ENCODE measurements around the gene SMYD4. TPM values are rescaled to one million over a fixed set of nuclear protein-coding genes. Genes with fewer than 3 reads are reported as not detected.
"Not testable (repeated sequence)": the region's sequence is repeated elsewhere in the genome, so short reads cannot be mapped to it uniquely, and the experiment has no call there.

Gene SMYD4
- total RNA-seq, 2 experiments from 2014 or later: 40.3 to 41.7 TPM

GRCh38 chr17:1829216-1829591 is 498 bp downstream of the SMYD4 start:
- H3K27ac Mint-ChIP-seq: peak overlapping the region; percentile 91
- DNase-seq (peak; percentile 25), ATAC-seq (peak; percentile 12)
- POLR2A ChIA-PET: interaction anchor here (0.6 to 2.4 kb wide), 14 partner anchors 10 to 507 kb away, joined by 3 to 16 read pairs (median 3); partner anchors contain the start of genes CRK, INPP5K, TSR1 and WDR81
- H3K4me3 Mint-ChIP-seq: peak overlapping the region; percentile 91
- H3K9me3 Mint-ChIP-seq (ENCODE audit: insufficient read depth): no peaks in the 10 kb centered on the region
- H3K27me3 Mint-ChIP-seq (ENCODE audit: low read depth): no peaks in the 10 kb centered on the region
- H3K36me3 Mint-ChIP-seq (ENCODE audit: low read depth): peaks cover 54% of the 10 kb centered on the region
- H3K4me1 Mint-ChIP-seq (ENCODE audit: low read depth): peaks cover 67% of the 10 kb centered on the region
- CTCF ChIA-PET: interaction anchor here (0.7 to 2.5 kb wide), 3 partner anchors 35 to 113 kb away, joined by 3 to 17 read pairs (median 3); no protein-coding TSS in a partner anchor

- peaks cover 42% of the 10 kb centered on the region for H3K36me3 Mint-ChIP-seq (ENCODE audit: low read depth)
- ChIA-PET CTCF (no interaction called here), POLR2A (no interaction called here)
- H3K9me3 Mint-ChIP-seq (ENCODE audit: insufficient read depth): no peaks in the 10 kb centered on the region
- H3K27ac Mint-ChIP-seq: peak overlapping the region; percentile 12
- H3K4me1 Mint-ChIP-seq (ENCODE audit: low read depth): peaks cover 23% of the 10 kb centered on the region
- DNase-seq: no peak
- ATAC-seq: no peak
- no peaks in the 10 kb centered on the region for H3K27me3 Mint-ChIP-seq (ENCODE audit: low read depth)
- no peak overlapping the region for H3K4me3 Mint-ChIP-seq
Measured at GRCh38 chr17:1820528-1821252, 9.0 kb downstream of the SMYD4 start.

DNA sequence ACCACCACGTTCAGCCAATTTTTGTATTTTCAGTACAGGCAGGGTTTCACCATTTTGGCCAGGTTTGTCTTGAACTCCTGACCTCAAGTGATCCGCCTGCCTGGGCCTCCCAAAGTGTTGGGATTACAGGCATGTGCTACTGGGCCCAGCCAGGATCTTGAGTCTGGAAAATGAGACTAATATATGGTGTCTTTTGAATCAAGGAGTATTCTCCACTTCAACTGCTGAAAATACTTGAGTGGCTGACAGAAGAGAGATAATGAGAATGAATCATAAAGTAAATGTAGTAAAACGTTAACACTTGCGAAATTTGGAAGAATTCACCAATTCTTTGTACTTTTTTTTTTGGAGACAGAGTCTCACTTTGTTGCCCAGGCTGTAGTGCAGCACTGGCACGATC is 16.6 kb downstream of the SMYD4 start:
- Mint-ChIP-seq H3K36me3 (ENCODE audit: low read depth) (peaks cover 26% of the 10 kb centered on the region), H3K27ac (no peak overlapping the region), H3K4me1 (ENCODE audit: low read depth) (no peaks in the 10 kb centered on the region), H3K9me3 (ENCODE audit: insufficient read depth) (no peaks in the 10 kb centered on the region), H3K4me3 (no peak overlapping the region), H3K27me3 (ENCODE audit: low read depth) (no peaks in the 10 kb centered on the region)
- CTCF ChIA-PET: interaction anchor here (1.0 to 1.2 kb wide), 2 partner anchors 52 to 91 kb away, joined by 3 to 4 read pairs; no protein-coding TSS in a partner anchor
- POLR2A ChIA-PET: no interaction called here
- ATAC-seq (no peak), DNase-seq (no peak)

DNA sequence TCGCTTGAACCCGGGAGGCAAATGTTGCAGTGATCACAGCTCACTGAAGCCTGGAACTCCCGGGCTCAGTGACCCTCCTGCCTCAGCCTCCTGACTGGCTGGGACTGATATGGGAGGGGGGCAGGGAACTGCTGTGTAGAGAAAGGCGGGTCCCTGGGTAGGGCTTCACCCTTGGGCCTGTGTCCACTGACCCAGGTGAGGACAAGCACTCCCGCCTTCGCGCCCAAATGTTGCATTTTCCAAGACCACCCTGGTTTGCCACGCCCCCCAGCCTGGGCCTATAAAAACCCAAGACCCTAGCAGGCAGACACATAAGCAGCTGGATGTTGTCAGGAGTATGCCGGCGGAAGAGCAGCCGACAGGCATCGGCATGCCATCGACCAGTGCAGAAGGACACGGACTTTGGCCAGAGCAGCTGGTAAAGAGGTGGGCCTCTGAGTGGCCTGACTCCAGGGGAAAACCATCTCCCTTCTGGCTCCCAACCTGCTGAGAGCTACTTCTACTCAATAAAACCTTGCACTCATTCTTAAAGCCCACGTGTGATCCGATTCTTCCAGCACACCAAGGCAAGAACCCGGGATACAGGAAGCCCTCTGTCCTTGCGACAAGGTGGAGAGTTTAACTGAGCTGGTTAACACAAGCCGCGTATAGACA is 19.1 kb downstream of the SMYD4 start:
- no peak overlapping the region for H3K4me3 Mint-ChIP-seq
- peaks cover 31% of the 10 kb centered on the region for H3K36me3 Mint-ChIP-seq (ENCODE audit: low read depth)
- no peak for DNase-seq
- ATAC-seq: no peak
- no peaks in the 10 kb centered on the region for H3K9me3 Mint-ChIP-seq (ENCODE audit: insufficient read depth)
- no peaks in the 10 kb centered on the region for H3K27me3 Mint-ChIP-seq (ENCODE audit: low read depth)
- H3K4me1 Mint-ChIP-seq (ENCODE audit: low read depth): no peaks in the 10 kb centered on the region
- CTCF ChIA-PET: interaction anchor here (0.6 kb wide), 1 partner anchor 13 kb away, joined by 3 read pairs; no protein-coding TSS in a partner anchor
- POLR2A ChIA-PET: no interaction called here
- H3K27ac Mint-ChIP-seq: no peak overlapping the region

DNA sequence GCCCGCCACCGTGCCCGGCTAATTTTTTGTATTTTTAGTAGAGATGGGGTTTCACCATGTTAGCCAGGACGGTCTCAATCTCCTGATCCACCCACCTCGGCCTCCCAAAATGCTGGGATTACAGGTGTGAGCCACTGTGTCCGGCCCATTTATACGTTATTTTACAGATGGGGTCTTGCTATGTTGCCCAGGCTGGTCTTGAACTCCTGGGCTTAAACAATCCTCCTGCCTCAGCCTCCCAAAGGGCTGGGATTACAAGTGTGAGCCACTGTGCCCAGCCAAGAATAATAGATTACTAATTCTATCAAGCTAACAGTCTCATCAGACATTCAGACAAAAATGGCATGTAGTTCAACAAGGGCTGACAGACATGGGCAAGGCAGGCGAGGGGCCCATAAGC is 19.9 kb downstream of the SMYD4 start:
- H3K27me3 Mint-ChIP-seq (ENCODE audit: low read depth); H3K27ac Mint-ChIP-seq; POLR2A ChIA-PET; H3K4me3 Mint-ChIP-seq; H3K9me3 Mint-ChIP-seq (ENCODE audit: insufficient read depth); ATAC-seq; DNase-seq; H3K4me1 Mint-ChIP-seq (ENCODE audit: low read depth): not testable (repeated sequence)
- H3K36me3 Mint-ChIP-seq (ENCODE audit: low read depth): peaks cover 31% of the 10 kb centered on the region
- CTCF ChIA-PET: interaction anchor here (1.0 kb wide), 1 partner anchor 141 kb away, joined by 3 read pairs; no protein-coding TSS in a partner anchor

DNA sequence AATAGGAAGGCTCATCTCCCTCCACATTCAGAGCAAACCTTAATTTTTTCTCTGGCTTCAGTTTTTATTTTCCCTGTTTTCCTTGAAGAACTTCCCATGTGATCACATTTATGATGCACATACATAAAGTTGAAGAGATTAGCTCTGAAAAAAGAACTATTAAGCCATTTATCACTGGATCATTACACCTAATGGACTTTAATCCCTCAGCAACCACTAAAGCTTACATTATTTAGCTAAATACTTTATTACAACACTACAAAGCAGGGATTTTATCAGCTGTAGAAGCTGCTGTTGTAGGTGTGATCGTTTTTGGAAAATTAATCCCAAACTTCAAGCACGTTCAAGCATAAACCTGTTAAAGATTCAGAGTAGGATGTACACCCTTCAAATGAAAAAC is 21.1 kb downstream of the SMYD4 start:
- no peaks in the 10 kb centered on the region for H3K9me3 Mint-ChIP-seq (ENCODE audit: insufficient read depth)
- H3K4me3 Mint-ChIP-seq: no peak overlapping the region
- ChIA-PET POLR2A (interaction anchor here (0.6 kb wide), 1 partner anchor 197 kb away, joined by 3 read pairs; no protein-coding TSS in a partner anchor), CTCF (no interaction called here)
- H3K27ac Mint-ChIP-seq: no peak overlapping the region
- peaks cover 36% of the 10 kb centered on the region for H3K36me3 Mint-ChIP-seq (ENCODE audit: low read depth)
- no peak for DNase-seq
- H3K4me1 Mint-ChIP-seq (ENCODE audit: low read depth): no peaks in the 10 kb centered on the region
- no peaks in the 10 kb centered on the region for H3K27me3 Mint-ChIP-seq (ENCODE audit: low read depth)
- no peak for ATAC-seq

DNA sequence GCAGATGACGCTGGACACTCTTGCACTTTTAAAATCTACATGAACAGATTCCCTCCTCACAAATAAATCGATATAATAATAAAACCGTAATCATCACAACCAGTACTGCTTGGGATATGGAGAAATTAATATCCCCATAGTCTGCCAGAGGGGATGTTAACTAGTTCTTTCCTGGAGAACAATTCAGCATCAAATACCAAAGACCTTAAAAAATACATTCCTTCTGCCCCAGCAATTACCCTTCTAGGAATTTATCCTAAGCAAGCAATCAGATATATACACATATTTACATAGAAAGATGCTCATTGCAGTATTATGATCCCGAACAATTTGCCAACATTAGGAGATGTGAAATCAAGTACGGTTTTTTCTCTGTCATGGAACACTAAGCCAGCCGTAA is 21.8 kb downstream of the SMYD4 start:
- DNase-seq (no peak), ATAC-seq (no peak)
- ChIA-PET POLR2A (no interaction called here), CTCF (no interaction called here)
- Mint-ChIP-seq H3K9me3 (ENCODE audit: insufficient read depth) (no peaks in the 10 kb centered on the region), H3K36me3 (ENCODE audit: low read depth) (peaks cover 40% of the 10 kb centered on the region), H3K27ac (no peak overlapping the region), H3K4me3 (no peak overlapping the region), H3K4me1 (ENCODE audit: low read depth) (no peaks in the 10 kb centered on the region), H3K27me3 (ENCODE audit: low read depth) (no peaks in the 10 kb centered on the region)

GRCh38 chr17:1803280-1803679 is 26.4 kb downstream of the SMYD4 start:
- Mint-ChIP-seq H3K9me3 (ENCODE audit: insufficient read depth) (no peaks in the 10 kb centered on the region), H3K4me3 (no peak overlapping the region), H3K27ac (no peak overlapping the region), H3K27me3 (ENCODE audit: low read depth) (no peaks in the 10 kb centered on the region), H3K4me1 (ENCODE audit: low read depth) (no peaks in the 10 kb centered on the region), H3K36me3 (ENCODE audit: low read depth) (peaks cover 44% of the 10 kb centered on the region)
- DNase-seq: no peak
- no peak for ATAC-seq
- ChIA-PET CTCF (interaction anchor here (0.7 to 0.9 kb wide), 2 partner anchors 19 to 82 kb away, joined by 3 read pairs; no protein-coding TSS in a partner anchor), POLR2A (interaction anchor here (0.7 kb wide), 1 partner anchor 10 kb away, joined by 3 read pairs; no protein-coding TSS in a partner anchor)

DNA sequence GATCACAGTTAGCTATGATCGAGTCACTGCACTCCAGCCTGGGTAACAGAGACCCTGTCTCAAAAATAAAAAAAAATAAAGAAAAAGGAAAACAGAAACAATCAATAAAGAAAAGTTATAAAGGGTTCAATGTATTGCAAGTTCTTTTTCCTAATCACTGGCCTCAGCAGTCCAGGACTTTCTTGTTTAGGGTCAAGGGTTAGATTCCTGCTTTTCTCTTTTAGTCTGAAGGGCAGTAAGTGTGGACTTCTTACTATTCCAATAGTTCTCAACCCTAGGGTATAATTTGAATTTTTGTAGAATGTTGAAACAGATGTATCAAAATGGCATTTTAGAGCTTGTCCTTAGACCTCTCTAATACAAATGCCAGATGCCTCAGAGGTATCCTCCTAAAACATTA is 27.3 kb downstream of the SMYD4 start:
- Mint-ChIP-seq H3K9me3 (ENCODE audit: insufficient read depth) (no peaks in the 10 kb centered on the region), H3K4me3 (no peak overlapping the region), H3K27me3 (ENCODE audit: low read depth) (no peaks in the 10 kb centered on the region), H3K27ac (no peak overlapping the region), H3K36me3 (ENCODE audit: low read depth) (peaks cover 40% of the 10 kb centered on the region), H3K4me1 (ENCODE audit: low read depth) (peaks cover 1% of the 10 kb centered on the region)
- no peak for ATAC-seq
- POLR2A ChIA-PET: no interaction called here
- CTCF ChIA-PET: interaction anchor here (0.9 kb wide), 1 partner anchor 81 kb away, joined by 3 read pairs; no protein-coding TSS in a partner anchor
- no peak for DNase-seq

DNA sequence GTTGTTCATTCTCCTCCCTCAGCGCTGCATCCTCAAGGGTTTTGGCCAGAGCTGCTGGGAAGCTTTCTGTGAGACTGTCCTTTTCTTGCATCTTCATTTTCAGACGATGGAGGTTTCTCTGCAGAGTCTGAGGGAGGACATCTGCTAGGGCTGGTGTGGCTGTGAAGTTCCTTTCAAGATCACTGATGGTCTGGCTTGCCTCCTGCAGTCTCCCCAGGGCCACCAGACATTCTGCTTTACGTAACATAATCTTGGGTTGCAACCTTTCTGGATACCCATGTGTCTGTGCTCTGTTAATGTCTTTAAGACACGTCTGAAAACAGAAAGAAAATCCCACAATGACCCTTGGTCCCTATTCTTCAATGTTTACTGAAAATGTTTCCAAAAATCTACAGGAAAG is 29.0 kb downstream of the SMYD4 start:
- DNase-seq: no peak
- H3K4me3 Mint-ChIP-seq: no peak overlapping the region
- no peaks in the 10 kb centered on the region for H3K27me3 Mint-ChIP-seq (ENCODE audit: low read depth)
- no peak for ATAC-seq
- no peaks in the 10 kb centered on the region for H3K9me3 Mint-ChIP-seq (ENCODE audit: insufficient read depth)
- CTCF ChIA-PET: interaction anchor here (2.0 kb wide), 1 partner anchor 80 kb away, joined by 4 read pairs; no protein-coding TSS in a partner anchor
- peaks cover 3% of the 10 kb centered on the region for H3K4me1 Mint-ChIP-seq (ENCODE audit: low read depth)
- POLR2A ChIA-PET: no interaction called here
- peaks cover 42% of the 10 kb centered on the region for H3K36me3 Mint-ChIP-seq (ENCODE audit: low read depth)
- no peak overlapping the region for H3K27ac Mint-ChIP-seq

- ATAC-seq (no peak), DNase-seq (no peak)
- CTCF ChIA-PET: interaction anchor here (2.0 kb wide), 1 partner anchor 79 kb away, joined by 4 read pairs; no protein-coding TSS in a partner anchor
- no peak overlapping the region for H3K4me3 Mint-ChIP-seq
- no peaks in the 10 kb centered on the region for H3K9me3 Mint-ChIP-seq (ENCODE audit: insufficient read depth)
- POLR2A ChIA-PET: no interaction called here
- peaks cover 42% of the 10 kb centered on the region for H3K36me3 Mint-ChIP-seq (ENCODE audit: low read depth)
- H3K27ac Mint-ChIP-seq: no peak overlapping the region
- no peaks in the 10 kb centered on the region for H3K27me3 Mint-ChIP-seq (ENCODE audit: low read depth)
- H3K4me1 Mint-ChIP-seq (ENCODE audit: low read depth): peaks cover 3% of the 10 kb centered on the region
Measured at GRCh38 chr17:1800240-1800639, 29.5 kb downstream of the SMYD4 start.

GRCh38 chr17:1797846-1798245 is 31.9 kb downstream of the SMYD4 start:
- H3K4me1 Mint-ChIP-seq (ENCODE audit: low read depth); H3K9me3 Mint-ChIP-seq (ENCODE audit: insufficient read depth); H3K4me3 Mint-ChIP-seq; DNase-seq; POLR2A ChIA-PET; H3K27ac Mint-ChIP-seq; ATAC-seq; H3K27me3 Mint-ChIP-seq (ENCODE audit: low read depth): not testable (repeated sequence)
- H3K36me3 Mint-ChIP-seq (ENCODE audit: low read depth): peaks cover 40% of the 10 kb centered on the region
- CTCF ChIA-PET: interaction anchor here (1.4 to 4.0 kb wide), 2 partner anchors 67 to 77 kb away, joined by 4 to 20 read pairs; no protein-coding TSS in a partner anchor
